Esophagus muscularis mucosa (tissue), 4 donors: ENCODE data around the gene TMTC3.

Experiments
- EP300 ChIP-seq: sonication (generic); formaldehyde crosslinking; IDR thresholded peaks from one replicate; pipeline ENCODE4 v1.6.1; 2017; ENCODE audit warnings: antibody characterized with exemption
- POLR2A ChIP-seq: fragments of 450-650 bp; IDR thresholded peaks from one replicate; pipeline ENCODE4 v1.6.1; 2017; ENCODE audit warnings: antibody characterized with exemption, moderate library complexity, mild to moderate bottlenecking, low read depth
- POLR2AphosphoS5 ChIP-seq, 2 donors: sonication (generic); formaldehyde crosslinking; IDR thresholded peaks; one replicate each; pipeline ENCODE4 v1.6.1; 2017; ENCODE audit warnings: antibody characterized with exemption in 2 of 2
- TF ChIP-seq, protein P1 (sequence below), 3 experiments: fragments of 200-600 bp in 2 of 3; fragments of 450-650 bp in 1 of 3; sonication (generic) in 2 of 3; IDR thresholded peaks; one replicate each; pipeline ENCODE4 v1.5.1; 2017 to 2019; ENCODE audit warnings: antibody characterized with exemption in 3 of 3, mild to moderate bottlenecking in 2 of 3, moderate library complexity in 1 of 3

DNA sequence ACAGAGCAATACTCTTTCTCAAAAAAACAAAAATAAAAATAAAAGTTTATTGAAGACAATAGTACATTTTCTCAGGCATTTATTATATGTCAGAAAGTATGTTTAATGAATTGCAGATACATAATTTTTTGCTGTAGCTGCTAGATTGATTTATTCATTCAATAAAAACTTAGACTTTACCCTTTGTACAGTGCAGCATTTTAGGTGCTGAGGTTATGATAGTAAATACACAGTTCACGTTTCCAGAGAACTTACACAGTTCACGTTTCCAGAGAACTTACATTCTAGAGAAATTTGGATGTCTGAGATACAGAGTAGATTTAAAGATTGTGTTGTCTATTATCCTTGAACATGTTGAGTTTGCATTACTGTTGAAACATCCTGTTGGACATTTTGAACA lies 25.3 kb downstream of the TMTC3 start:
- no peak for TF ChIP-seq POLR2AphosphoS5 (IDR thresholded peaks at IDR 0.05)
- TF ChIP-seq, protein P1, sequence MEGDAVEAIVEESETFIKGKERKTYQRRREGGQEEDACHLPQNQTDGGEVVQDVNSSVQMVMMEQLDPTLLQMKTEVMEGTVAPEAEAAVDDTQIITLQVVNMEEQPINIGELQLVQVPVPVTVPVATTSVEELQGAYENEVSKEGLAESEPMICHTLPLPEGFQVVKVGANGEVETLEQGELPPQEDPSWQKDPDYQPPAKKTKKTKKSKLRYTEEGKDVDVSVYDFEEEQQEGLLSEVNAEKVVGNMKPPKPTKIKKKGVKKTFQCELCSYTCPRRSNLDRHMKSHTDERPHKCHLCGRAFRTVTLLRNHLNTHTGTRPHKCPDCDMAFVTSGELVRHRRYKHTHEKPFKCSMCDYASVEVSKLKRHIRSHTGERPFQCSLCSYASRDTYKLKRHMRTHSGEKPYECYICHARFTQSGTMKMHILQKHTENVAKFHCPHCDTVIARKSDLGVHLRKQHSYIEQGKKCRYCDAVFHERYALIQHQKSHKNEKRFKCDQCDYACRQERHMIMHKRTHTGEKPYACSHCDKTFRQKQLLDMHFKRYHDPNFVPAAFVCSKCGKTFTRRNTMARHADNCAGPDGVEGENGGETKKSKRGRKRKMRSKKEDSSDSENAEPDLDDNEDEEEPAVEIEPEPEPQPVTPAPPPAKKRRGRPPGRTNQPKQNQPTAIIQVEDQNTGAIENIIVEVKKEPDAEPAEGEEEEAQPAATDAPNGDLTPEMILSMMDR (IDR thresholded peaks at IDR 0.05), result no peak
- TF ChIP-seq POLR2A, result no peak
- no peak for TF ChIP-seq EP300
